Thyroid gland (tissue), 4 donors: ENCODE results near the gene PADI3.

ENCODE experiments used
- CTCF ChIP-seq, 6 experiments: fragments of 200-600 bp in 3 of 6; fragments of 450-650 bp in 3 of 6; sonication (generic) in 3 of 6; IDR thresholded peaks; one replicate each; pipeline ENCODE4 v1.5.1; 2016 to 2019; ENCODE audit warnings: antibody characterized with exemption in 6 of 6, mild to moderate bottlenecking in 2 of 6, inconsistent platforms in 1 of 6, moderate library complexity in 1 of 6
- POLR2A ChIP-seq, 2 donors: fragments of 450-650 bp; IDR thresholded peaks; one replicate each; pipeline ENCODE4 v1.6.1; 2017; ENCODE audit warnings: antibody characterized with exemption in 2 of 2, mild to moderate bottlenecking in 2 of 2, moderate library complexity in 1 of 2

DNA sequence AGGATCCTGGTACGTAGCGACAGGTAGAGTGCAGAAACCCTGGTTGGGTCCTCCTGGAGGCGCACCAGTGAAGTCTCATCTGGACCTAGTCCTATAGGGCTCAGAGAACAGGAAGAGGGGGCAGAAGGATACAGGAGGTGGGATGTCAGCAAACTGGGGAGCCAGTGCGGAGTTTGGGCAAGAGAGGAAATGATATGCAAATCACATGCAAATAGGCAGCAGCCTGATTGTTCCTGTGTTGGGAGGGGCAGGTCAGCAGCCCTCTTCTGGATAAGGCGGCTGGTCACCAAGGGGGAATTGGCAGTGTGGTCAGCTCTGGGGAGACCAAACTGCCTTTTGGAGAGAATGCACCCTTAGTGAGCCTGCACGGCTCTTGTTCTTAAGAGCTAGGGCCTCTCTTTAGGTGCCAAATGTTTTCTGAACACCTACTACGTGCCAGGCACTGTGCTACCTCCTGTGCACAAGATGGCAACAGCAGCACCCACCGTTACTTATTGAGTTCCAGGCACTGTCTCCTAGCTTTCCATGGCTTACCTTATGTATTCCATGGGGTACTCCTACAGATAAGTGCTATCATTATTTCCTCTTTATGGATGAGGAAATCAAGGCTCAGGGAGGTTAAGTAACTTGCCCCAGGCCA, 18.1 kb upstream of the PADI3 start:
- TF ChIP-seq CTCF (IDR thresholded peaks at IDR 0.05) = no peak
- TF ChIP-seq POLR2A (IDR thresholded peaks at IDR 0.05) = no peak
